CD1c-positive myeloid dendritic cell (primary cell): ENCODE data around the gene PTPRK.

Experiments used
- DNase-seq: peaks from one replicate; pipeline ENCODE4 v3.0.0-alpha.2; 2016; ENCODE audit errors: extremely low spot score

The PTPRK gene

DNA sequence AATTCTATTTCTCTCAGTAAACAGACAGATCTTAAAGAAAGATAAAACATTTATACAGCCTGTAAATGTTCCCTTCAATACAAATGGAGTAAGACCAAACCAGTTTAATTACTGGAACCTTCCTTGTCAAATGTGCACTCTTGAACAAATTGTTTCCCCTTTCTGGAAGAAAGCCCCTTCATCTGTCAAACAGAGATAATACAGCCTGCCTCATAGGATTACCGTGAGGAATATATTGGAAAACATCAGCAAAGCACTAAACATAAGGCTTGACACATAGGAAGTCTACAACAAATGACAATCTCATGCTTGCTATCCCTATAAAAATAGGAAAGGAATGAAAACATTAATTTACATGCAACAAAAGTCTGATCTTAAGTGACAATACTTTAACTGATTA lies 173.8 kb downstream of the PTPRK start:
- no peak for DNase-seq

DNA sequence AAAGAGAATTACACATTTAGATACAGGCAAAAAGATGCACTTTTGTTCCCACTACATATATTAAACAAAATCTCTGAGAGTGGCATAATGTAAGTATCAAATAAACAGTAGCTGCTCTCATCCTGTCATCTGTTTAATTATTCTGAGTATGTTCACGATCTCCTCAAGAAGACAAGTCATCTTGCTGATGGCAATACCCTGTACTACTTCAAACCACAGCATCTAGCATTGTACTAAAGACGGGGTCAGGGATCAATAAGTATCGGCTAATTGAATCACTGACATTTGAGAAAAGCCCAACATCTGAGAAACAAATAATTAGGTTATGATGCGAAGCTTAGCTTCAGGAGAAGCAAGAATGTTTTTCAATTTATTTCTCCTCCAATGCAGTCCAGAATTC lies 175.1 kb downstream of the PTPRK start:
- DNase-seq, result no peak

DNA sequence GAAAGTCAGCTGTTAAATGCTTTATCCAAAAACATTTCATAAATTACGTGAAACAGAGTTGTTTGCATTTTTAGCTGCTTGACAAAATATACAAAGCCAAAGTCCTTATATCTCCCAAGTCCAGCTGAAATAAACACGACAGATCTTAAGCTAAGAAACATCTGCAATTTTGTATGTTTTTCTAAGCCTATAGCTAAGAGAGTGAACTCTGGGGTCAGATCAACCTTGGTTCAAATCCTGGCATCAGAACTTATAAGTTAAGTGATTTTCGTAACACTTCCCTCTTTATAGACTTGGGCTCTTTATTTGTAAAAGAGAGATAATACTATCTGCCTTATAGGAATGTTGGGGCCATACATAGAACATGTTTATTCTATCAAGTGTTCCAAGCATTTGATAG lies 176.7 kb downstream of the PTPRK start:
- no peak for DNase-seq

DNA sequence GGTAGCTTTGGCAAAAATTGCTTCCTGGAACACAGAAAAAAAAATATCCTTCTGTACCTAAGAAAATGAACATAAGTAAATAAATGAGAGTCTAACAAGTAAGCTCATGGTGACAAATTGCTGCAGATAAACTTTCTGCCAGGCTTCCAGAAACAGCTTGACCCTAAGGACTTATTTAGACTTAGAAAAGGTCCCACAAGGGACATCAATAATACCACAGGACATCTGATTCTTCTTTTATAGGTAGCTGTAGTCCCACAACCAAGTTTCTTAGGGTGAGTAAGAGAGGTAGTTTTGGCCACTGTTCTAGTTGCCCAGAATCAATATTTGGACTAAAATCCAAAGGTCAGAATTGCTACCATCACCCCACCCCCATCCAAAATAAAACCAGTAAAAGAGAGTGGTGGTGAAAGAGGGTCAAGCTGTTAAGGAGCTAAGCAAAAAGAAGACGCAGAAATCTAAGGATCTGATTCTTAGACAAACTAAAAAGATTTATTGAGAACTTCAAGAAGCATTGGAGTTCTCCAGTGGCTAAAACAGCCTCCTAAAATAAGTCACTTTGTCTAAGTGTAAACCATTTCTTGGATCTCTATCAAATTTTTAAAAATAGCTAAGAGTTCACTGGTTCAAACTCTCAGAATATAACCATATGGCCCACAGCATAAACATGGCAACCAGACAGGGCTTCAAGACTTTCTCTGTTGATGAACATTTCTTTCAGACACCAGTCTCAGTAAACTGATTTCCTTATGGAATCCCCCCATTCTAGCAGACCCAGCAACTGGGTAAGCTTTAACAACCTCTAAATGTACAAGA lies 180.6 kb downstream of the PTPRK start:
- no peak for DNase-seq

DNA sequence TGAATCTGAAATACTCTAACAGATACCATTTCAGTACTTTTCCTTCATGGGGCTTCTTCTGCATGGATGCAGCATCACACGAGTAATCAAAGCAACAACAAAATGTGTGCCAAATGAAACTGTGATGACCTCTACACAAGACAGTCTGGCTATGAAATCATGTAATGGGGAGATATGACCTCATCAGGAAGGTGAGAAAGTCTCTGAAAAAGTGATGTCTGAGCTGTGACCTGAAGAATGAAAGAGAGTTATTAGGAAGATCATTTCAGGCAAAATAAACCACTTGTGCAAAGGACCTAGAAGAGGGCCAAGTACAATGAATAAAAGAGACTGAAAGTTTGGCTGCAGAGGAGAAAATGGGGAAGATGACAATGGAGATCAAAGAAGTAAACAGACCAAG lies 182.8 kb downstream of the PTPRK start:
- no peak for DNase-seq

DNA sequence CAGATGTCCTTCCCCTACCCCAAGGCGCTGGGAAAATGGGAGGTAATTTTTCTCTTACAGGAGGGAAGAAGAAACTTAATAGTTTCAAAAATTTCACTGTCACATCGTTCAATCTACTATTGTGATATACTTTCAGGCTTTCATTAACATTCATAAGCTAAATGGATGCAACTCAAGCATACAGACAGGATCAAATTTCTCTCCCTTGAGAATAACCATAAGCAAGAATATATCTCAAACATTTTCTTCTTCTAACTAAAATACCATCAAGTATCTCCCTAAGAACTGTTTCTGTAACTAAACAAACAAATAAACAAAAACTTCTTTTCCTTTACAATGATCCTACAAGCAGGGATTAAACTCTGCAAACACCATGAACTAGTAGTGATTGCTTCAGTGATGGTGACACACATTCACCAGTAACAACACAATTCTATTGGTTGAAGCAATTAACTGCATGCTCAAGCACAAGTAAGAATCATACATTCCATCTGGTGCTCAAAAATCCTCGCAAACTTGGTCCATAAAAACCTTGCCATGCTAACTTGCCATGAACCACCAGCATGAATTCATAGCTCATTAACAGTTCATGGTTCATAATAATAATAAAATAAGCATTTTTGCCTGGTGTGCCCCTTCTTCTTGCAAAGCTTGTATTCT lies 183.8 kb downstream of the PTPRK start:
- DNase-seq, result no peak

DNA sequence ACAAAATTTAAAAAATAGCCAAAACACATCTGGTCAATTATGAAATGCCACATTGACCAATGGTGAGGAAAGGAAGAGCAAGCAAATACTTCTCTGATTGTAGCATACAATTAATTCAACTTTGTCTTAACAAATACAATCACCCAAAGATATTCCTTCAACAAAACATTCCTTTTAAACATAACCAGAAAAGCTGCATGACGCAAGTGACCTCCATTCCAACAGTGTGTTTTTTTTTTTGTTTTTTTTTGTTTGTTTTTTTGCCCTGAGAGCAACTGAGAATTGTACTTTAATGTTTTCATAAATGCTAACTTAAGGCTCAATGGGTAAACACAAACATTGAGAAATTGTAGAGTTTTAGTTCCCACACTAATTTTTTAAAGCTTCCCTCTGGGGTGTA lies 184.4 kb downstream of the PTPRK start:
- no peak for DNase-seq

DNA sequence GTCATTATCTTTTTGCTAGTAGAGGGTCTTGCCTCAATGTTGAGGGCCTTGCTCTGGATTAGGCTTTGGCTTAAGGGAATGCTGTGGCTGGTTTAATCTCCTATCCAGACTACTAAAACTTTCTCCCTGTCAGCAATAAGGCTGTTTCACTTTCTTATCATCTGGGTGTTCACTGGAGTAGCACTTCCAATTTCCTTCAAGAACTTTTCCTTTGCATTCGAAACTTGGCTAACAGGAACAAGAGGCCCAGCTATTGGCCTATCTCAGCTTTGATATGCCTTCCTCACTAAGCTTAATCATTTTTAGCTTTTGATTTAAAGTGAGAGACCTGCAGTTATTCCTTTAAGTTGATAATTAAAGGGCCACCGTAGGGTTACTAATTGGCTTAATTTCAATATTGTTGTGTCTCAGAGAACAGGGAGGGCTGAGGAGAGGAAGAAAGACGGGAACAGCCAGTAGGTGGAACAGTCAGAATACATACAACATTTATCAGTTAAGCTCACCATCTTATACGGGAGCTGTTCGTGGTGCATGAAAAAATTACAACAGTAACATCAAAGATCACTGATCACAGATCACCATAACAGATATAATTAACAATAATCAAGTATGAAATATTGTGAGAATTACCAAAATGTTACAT lies 186.7 kb downstream of the PTPRK start:
- no peak for DNase-seq

DNA sequence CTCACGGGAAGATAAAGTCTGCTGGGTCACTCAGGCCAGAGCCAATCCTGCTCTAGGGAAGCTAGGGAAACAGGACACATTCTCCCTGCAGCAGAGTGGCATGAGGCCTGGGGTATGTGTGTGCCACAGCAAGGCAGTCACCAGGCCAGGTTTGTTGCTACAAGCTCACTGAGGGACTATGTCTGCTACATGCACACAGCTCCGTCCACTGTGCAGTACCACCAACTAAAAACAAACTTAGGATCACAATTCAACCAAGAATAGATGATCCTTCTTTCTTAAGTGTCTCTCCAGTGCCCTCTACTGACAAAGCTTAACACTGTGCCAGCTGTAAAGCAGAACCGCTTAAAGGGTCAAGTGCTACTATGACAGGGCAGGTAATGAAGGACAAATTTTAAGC lies 192.5 kb downstream of the PTPRK start:
- DNase-seq, result peak; percentile 46

DNA sequence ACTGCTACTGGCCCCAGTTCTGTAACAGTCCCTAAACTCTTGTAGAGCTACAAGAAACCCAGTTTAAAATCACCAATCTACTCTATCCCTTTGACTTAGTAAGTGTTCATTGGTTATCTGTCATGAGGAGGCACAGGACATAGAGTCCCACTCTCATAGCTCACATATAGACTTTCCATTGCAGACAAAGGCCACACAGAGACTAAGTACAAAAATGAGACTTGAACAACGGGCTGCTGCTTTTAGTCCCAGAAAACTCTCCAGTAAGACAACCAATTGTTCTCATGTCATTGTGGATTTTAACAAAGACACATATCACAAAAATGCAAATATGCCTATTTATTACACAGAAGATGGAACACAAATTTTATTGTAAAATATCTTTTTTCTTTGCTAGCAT lies 197.4 kb downstream of the PTPRK start:
- no peak for DNase-seq

DNA sequence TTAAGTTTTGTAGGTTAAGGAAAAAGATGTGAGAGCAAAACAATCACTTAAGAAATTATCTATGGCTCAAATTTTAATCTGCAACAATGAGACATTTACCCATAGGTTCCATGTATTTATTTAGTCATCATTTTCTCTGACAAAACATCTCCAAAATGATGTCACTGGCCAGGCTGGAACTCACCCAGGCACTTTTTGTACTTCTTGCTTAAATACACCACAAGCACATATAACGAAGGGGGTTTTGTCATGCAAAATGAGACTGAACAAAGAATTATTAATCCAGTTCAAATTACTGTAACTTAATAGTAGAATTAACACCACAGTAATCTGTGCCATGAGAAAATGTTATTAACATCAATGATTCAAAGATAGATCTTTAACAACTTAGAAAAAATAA lies 200.5 kb downstream of the PTPRK start:
- no peak for DNase-seq

DNA sequence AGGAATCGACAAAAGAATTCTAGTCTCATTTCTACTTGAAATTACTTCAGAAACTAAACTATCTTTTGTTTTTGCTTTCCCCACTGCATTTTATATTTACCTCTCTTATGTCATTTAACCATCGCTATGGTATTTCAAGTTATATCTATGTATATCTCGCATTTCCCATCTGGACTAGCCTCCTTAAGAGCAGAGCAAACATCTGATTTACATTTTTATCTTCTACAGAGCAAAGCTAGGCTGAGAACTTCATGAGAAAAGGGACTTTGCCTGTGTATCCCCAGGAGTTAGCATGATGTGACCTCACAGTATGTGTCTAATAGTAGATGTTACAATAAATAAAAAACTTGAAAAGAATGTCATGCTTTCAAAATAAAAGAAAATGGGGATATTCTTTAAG lies 201.2 kb downstream of the PTPRK start:
- no peak for DNase-seq

DNA sequence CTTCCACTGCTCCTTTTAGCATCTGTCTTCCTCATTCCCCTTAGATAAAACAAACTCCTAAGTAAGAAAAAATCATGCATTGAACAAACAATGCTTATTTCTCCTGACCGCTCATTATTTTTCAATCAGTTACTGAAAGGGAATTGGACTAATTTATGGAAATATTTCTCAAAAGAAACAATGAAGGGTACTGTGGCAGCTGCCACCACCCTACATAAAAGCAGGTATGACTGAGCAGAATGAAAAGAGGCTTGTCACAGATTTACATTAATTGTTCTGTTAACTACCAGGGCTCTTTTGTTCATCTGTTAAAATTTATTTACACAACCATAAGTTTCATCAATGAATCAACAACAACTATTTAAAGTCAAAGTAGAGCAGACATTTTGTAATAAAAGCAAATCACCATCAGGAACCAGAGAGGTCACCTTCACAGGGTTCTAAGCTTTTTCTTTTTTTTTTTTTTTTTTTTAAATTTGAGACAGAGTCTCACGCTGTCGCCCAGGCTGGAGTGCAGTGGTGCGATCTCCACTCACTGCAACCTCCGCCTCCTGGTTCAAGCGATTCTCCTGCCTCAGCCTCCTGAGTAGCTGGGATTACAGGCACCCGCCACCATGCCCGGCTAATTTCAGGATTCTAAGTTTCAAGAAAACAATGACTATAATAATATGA lies 204.0 kb downstream of the PTPRK start:
- DNase-seq, result no peak

DNA sequence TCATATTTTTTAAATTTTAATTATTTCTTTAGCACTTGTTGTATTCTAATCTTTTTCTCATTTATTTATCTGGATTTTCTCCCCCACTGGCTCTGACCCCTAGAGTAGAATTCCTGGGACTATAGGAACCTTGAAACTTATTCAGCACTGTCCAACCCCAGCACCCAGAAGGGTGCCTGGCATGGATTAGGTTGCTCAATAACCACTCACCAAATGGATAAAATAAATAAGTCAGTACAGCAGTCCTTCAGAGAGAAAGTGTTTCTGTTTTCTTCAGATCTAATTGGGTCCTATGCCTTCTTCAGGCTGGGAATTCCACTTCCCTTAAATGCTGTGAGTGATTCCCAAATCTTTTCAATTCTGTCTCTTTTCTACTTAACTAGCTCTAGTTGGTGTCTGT lies 206.2 kb downstream of the PTPRK start:
- DNase-seq, result no peak

DNA sequence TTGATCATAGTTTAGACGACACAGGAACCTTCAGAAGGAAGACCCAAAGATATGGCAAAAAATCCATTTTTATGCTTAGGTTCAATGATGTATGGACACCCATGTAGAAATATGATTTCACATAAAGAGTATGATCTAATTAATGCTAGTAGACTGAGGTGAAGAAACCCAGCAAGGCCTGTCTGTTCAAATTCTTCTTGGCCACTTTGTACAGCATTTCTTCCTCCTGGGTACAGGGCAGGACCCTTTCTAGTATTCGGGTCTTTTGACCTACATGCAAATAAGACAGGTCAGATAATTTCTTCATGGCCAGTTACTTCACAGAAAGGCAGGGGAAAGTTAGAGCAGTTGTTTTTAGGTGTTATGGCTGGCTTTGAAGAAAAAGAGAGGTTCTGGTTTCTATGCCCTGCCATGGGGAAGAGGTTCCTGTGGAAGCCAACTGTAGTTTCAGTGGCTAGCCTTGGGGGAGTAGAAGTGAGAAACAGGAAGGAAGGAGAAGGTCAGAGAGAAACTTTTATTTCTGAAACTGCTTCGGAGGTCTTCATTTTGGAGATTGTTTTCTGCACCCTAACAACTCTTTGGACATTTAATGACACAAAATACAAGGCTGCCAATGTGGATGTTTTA lies 208.3 kb downstream of the PTPRK start:
- DNase-seq, result no peak

DNA sequence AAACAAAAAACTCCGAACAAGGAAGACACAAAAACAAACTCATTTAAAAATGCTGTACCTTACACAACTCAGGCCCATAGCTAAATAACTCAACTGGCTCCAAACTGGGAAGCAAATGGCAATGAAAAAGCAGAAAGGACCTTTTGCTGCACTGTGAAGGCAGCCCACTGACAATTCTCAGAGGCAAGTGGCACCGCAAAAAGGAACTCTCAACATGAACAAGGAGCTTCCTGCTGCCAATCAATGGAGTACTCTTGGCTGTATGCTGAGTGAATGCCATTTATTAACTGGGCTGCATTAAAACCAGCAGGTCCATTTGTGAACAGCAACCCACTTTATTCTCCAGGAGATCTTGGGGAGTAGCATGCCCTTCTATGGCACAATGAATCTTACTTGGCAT lies 209.9 kb downstream of the PTPRK start:
- no peak for DNase-seq

DNA sequence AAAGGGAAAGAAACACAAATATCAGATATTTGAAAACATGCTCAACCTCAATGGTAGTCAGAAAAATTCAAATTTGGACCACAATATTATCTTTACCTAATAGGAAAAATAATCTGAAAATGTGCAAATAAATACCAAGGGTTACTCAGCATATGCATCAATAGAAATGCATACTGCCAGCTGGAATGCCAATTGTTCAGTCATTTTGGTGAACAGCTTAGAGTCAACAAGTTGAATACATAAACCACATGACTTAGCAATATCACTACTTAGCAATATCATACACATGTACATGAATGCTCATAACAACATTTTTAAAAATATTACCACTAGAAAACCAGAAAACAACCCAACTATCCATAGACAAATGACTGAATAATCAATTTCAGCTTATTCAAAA lies 212.7 kb downstream of the PTPRK start:
- DNase-seq, result no peak

DNA sequence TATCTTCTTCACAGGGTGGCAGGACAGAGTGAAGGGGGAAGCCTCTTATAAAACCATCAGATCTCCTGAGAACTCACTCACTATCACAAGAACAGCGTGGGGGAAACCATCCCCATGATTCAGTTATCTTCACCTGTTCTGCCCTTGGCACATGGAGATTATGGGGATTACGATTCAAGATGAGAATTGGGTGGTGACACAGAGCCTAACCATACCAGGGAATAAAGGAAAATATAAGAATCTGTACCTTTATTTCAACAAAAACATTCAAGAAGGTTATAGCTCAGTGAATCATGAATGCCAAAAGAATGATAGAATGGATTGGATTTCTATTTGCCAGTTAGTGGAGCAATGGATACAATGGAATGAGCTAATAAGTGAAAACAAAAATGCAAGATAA lies 214.4 kb downstream of the PTPRK start:
- no peak for DNase-seq

DNA sequence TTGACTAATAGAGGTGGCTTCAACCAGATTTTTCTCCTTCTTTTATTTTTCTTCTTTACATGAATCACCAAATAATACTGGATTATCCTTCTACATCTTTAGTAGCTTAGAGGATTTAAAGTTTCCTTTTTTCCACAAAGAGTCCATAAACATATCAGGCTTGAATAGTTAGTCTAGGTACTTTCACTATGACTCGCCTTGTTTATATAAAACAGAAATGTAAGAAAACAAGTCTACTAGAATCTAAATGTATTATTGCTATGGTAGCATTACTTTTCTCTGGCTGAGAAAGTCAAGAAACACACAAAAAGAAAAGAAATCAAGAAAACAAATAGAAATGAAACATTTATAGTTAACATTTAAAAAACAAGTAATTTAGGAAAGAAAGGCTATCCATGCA lies 215.2 kb downstream of the PTPRK start:
- no peak for DNase-seq

DNA sequence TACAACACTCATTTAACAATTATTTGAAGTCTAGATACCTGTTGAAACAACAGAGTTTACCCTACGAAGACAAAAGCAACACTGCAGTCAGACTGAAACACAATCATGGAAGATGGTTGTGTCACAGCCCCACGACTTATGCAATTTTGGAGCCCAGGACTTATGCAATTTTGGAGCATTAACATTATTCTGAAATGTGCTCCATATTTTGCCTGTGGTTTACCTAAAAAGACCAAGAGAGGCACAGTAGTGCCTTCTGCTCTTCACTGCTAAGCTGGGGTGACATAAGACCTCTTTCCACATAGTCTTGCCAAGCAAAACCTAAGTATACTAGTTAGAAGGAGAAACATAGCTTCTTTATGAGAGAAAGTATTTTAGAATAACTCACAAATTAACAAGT lies 216.5 kb downstream of the PTPRK start:
- DNase-seq, result no peak

DNA sequence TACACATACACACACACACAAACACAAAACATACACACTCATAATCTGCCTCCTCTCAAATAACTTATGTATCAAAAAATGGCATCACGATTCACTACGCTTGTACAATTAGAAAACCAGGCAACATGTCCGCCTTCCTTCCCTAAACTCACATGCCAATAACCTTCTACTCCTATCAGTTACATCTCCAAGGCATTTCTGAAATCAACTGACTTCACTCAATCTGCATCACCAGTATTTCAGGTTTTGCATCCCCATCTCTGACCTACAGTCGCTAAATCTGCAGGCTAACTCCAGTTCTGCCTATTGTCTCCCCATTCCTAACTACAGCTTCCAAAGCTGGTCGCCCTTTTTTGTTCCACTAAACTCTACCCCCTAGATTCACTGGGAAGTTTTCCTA lies 217.5 kb downstream of the PTPRK start:
- DNase-seq, result no peak

DNA sequence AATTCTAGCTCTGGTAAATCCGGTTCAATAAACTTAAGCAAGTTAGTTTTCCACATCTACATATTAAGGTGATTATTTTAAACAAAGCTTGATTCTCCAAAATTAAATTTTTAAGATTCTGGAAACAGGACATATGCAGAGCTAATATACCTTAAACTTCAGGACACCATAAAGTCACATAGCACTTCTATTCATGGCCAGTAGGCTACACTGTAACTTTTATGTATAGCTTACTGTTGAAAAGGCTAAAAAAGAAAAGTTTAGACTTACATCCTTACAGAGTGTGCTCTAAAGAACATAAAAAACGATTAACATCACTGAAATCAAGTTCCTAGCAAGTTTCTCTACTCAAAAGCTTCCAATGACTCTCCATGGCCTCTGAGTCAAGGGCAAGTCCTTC lies 224.7 kb downstream of the PTPRK start:
- DNase-seq, result no peak
